AML-193 (cell line): ENCODE data around the gene PRM1.
A peak's percentile ranks its signal among the peaks of the same experiment; 100 is the strongest.

Experiments used
- DNase-seq, 2 experiments: peaks; one replicate each; lab custom pipeline; 2025; lab: John Stamatoyannopoulos, UW

The PRM1 gene, protein sequence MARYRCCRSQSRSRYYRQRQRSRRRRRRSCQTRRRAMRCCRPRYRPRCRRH

DNA sequence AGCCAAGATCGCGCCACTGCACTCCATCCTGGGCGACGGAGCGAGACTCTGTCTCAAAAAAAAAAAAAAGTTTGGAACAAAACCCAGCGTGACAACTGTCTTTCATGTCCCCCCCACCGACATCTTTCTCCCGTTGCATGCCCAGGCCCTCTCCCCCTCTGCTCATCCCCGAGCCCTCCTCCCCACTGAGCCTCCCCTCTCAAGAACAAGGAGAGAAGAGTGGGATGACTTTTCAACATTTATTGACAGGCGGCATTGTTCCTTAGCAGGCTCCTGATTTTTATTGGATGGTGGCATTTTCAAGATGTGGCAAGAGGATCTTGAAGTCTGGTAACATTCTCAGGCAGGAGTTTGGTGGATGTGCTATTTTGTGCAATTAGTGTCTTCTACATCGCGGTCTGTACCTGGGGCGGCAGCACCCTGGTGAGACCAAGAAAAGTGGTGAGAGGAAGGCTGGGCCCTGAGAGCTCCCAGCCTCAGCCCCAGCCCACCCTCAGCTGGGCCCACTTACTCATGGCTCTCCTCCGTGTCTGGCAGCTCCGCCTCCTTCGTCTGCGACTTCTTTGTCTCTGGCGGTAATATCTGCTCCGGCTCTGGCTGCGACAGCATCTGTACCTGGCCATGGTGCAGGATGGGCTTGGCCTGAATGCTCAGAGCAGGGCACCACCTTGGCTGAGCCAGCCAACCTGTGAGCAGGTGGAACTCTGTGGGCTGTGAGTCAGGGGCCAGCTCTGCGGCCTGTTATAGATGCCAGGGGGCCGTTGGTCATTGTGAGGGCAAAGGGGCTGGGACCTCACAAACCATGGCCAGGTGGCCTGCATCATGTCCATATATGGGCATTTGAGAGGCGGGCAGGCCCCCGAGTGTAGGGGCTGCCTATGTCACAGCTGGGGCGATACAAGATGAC is at the start of gene PRM1:
PRM1 (minus strand) TSS at position 715 of the 907 bp plus-strand sequence; CDS start at position 623, 92 bp downstream.
- no peak for DNase-seq

DNA sequence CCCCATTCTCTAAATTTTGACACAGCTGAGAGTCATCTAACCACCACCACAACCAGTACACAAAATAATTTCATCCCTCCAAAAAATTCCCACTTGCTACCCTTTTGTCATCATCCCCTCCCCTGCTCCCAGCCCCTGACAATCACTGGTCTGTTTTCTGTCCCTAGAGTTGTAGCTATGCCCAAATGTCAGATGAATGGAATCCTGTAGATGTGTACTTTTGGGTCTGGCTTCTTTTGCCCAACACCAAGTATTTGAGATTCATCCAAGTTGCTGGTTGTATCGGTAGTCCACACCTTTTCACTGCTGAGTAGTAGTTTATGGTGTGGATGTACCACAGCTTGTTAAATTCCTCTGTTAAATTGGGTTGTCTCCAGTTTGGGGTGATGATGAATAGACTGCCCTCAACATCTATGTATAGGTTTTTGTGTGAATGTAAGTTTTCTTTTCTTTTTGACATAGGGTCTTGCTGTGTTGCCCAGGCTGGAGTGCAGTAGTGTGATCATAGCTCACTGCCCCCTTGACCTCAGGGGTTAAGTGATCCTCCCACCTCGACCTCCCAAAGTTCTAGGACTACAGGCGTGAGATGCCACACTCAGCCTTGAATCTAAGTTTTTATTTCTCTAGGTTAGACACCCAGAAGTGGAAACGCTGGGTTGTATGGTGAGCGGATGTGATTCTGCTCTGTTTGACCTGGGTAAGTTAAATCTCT is 49.6 kb upstream of the PRM1 start:
- DNase-seq, result no peak

DNA sequence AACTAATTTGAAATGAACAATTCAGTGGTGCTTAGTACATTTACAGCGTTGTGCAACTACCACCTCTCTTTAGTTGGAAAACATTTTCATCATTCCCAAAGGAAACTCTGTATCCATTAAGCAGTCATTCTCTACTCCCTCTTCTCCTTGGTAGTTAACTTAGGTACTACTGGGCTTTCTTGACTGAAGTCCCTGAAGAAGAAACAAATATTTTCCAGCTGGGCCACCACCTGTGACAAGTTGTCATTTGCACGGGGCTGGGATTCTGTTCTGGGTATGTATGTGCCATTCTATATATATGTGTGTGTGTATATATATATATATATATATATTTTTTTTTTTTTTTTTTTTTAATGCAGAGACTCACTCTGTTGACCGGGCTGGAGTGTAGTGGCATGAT is 48.8 kb upstream of the PRM1 start:
- no peak for DNase-seq

DNA sequence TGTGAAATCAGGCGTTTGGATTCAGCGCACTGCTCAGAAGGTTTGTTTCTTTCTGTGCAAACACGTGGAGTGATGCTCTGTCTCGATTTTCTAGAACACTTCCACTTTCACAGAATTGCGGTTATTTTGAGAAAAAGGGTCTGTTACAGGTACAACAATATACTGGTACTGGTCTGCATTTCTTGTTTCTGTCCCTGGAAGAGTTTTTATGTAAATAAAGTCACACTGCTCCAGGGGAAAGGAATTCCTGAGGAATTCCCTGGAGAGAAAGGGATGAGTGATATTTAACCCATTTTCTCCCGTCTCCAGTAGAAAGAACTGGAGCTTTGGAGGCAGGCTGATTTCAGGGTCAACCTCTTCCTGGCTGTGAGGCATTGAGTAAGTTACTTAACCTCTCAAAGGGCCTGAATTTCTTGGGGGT is 48.0 kb upstream of the PRM1 start:
- DNase-seq, result no peak

DNA sequence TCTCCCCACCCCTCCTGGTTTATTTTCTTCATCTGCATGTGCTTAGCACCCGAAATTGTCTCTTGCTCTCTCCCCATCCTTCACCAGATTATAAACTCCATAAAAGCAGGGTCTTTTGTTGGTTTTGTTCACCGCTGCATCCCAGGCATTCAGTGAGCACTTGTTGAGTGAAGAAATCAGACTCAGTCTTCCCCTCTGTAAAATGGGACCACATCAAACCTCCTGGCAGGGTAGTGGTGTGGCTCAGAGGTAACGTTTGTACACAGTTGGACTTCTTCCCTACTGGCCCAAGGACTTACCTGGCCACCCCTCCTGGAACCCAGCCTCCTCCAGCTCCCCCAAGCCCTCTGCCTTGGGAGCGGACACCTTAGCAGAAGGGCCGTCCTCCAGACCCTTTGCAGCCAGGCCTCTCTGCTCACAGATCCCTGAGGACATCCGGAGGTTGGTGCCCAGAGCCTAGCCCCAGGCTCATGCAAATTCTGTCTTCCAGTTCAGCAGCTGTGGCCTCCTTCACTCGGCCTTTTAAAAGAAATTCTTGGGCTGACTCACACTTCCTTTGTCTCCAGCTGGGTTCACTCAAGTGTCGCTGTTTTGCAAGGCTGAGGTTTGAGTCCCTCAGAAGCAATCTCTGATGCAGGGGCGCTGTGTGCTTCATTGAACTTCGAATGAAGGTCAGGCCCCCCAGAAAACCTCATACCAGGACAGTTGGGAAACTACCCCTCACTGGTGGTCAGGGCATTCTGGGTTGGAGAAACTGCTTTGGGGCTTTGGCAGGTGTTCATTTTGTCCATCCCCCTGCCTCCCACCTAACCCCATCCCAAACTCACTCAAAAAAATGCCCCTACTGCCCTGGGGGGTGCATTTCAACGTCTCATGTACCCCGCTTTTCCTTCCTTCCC is 47.3 kb upstream of the PRM1 start:
- DNase-seq, result peak; percentile 91 to 92

DNA sequence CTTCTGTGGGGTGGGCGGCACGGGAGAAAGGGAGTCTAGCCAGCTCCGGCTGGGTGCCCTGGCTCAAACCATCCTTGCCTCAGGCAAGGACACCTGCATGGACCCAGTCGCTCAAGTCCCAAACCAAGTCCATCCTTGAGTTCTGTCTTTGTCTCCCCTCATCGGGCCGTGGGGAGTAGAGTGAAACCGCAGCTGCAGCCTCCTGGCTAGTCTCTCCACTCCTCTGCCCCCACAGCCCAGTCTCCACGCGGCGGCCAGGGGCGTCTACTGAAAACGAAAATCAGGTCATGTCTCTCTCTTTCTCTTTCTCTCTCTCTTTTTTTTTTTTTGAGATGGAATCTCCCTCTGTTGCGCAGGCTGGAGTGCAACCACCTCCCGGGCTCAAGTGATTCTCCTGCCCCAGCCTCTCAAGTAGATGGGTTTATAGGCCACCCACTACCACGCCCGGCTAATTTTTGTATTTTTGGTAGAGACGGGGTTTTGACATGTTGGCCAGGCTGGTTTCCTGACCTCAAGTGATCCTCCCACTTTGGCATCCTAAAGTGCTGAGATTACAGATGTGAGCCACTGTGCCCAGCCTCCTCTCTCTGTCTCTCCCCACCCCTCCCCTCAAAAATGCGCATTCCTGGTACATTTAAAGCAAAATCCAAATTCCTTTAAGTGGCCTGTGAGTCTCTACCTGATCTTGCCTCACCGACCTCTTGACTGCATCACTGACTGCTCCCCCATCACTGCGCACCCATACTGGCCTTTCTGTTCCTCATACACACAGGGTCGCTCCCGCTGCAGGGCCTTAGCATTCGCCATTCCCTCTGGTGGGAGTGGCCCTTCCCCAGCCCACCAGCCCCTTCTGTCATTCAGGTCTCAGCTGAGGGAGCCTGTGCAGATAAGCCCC is 46.4 kb upstream of the PRM1 start:
- no peak for DNase-seq

DNA sequence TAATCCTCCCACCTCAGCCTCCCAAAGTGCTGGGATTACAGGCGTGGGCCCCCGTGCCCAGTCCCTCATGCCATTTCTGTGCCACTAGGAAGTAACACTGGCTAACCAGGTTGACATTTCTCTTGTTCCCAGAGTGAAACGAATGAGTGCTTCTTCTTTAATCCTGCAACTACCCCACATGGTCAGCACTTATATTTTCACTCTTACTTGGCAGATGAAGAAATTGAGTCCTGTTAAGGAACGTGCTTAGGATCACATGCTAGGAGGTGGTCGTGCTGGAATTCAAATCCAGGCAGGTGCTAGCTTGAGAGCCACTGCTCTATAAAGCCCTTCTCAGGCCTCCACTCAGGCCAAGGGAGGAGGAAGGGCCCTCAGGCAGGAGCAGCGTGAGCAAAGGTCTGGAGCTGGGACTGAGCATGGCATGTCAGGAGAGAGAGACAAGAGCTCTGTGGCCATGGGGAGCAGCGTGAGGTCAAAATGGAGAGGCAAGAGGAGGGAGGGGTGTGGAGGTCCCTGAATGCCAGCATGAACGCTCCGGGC is 45.7 kb upstream of the PRM1 start:
- DNase-seq, result no peak

- DNase-seq, result no peak
These were observed 45.1 kb upstream of the PRM1 start for GRCh38 chr16:11326084-11326736.

GRCh38 chr16:11325404-11326083 is 44.4 kb upstream of the PRM1 start:
- no peak for DNase-seq

DNA sequence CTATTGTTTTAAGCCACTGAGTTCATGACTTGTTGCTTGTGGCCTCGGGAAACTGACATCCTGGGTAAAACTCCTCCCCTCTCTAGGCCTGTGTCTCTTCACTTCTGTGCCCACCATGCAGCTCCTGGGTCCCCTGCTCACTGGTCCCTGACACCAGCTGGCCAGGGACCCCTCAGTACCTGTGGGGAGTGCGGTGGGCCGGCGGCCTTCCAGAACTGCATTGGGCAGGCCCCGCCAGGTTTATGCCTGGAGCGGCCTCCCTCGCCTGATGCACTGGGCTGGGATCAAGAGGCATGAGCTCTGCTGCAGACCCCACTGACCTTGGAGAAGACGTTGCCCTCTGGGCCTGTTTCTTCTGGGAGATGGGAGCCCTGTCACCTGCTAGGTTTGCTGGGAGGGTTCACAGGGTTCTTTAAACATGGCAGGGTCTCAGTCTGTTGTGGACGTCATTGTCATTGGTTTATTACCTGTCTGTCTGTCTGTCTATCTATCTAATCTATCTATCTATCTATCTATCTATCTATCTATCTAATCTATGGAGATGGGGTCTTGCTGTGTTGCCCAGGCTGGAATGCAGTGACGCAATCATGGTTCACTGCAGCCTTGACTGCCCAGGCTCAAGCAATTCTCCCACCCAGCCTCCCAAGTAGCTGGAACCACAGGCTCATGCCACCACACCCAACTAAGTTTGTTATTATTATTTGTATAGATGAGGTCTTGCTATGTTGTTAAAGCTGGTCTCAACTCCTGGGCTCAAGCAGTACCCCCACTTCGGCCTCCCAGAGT is 42.6 kb upstream of the PRM1 start:
- no peak for DNase-seq

- no peak for DNase-seq
These were observed 41.7 kb upstream of the PRM1 start for GRCh38 chr16:11322823-11323222.

DNA sequence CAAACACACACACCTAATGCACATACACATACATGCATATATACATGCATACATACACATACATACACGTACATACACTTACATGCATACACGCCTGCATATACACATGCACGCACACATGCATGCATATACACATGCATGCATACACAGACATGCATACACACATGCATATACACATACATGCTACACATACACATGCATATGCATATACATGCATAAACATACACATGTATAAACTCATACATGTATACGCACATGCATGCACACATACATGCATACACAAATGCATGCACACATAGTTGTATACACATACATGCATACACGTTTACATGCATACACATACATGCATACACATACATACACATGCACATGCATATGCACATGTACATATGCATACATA is 40.5 kb upstream of the PRM1 start:
- DNase-seq, result no peak

DNA sequence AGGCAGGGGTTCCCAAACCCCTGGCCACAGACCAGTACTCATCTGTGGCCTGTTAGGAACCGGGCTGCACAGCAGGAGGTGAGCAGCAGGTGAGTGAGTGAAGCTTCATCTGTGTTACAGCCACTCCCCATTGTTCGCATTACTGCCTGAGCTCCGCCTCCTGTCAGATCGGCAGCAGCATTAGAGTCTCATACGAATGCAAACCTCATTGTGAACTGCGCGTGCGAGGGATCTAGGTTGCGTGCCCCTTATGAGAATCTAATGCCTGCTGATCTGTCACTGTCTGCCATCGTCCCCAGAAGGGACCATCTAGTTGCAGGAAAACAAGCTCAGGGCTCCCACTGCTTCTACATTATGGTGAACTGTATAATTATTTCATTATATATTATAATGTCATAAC is 39.0 kb upstream of the PRM1 start:
- no peak for DNase-seq

GRCh38 chr16:11319529-11320146 is 38.5 kb upstream of the PRM1 start:
- DNase-seq, result no peak

GRCh38 chr16:11318817-11319216 is 37.7 kb upstream of the PRM1 start:
- DNase-seq, result no peak

GRCh38 chr16:11316331-11317015 is 35.3 kb upstream of the PRM1 start:
- no peak for DNase-seq

- DNase-seq, result no peak
These were observed 34.4 kb upstream of the PRM1 start for GRCh38 chr16:11315510-11315909.
